HT1080 (cell line): ENCODE data around the gene FOXP4. TPM values are rescaled to one million over a fixed set of nuclear protein-coding genes. Genes with fewer than 3 reads are reported as not detected.

Experiments used
- DNase-seq: peaks from one replicate; pipeline ENCODE4 v3.0.0-alpha.2; 2015; ENCODE audit warnings: low read depth
- total RNA-seq: library from RNA; depleted of rRNA; stranded (reverse); fragments of >200 nt; shearing (Covaris generic); gene quantifications from 2 replicates; pipeline ENCODE4 v1.2.3, GENCODE V29; 2014

Gene FOXP4
- total RNA-seq, 1 experiment from 2014 or later: 10.8 TPM

DNA sequence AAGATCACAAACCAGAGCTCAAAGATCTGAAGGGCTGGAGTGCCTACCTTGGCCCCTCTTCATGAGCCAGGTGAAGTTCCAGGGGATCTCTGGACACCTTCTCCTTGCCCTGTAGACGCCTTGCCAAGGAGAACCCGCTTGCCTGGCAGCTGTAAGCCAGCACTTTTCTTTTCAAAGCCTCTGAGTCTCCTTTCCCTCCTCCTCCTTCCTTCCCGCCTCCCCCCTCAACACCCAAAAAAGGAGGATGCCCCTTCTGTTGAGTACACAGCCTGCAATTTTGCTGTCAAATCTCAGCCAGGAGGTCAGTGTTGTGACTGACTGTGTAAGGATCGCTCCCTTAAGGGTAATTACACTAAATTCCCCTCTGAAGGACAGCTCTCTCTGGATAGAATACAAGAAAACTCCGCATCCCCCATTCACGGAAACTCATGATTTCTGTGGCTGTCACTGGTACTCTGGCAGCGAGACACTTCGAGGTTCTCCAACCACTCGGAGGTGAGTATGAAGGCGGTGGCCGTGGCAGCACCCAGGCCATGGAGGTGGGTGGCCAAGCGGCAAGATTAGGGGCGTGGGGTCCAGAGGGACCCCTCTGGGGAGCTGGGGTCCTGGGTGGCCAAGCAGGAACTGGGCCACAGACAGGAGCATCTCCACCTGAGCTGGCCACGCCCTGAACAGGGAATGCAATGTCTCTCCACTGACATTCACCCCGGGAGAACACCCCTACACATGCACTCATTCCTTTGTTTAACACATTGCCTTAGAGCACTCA lies 23.2 kb upstream of the FOXP4 start:
- no peak for DNase-seq

DNA sequence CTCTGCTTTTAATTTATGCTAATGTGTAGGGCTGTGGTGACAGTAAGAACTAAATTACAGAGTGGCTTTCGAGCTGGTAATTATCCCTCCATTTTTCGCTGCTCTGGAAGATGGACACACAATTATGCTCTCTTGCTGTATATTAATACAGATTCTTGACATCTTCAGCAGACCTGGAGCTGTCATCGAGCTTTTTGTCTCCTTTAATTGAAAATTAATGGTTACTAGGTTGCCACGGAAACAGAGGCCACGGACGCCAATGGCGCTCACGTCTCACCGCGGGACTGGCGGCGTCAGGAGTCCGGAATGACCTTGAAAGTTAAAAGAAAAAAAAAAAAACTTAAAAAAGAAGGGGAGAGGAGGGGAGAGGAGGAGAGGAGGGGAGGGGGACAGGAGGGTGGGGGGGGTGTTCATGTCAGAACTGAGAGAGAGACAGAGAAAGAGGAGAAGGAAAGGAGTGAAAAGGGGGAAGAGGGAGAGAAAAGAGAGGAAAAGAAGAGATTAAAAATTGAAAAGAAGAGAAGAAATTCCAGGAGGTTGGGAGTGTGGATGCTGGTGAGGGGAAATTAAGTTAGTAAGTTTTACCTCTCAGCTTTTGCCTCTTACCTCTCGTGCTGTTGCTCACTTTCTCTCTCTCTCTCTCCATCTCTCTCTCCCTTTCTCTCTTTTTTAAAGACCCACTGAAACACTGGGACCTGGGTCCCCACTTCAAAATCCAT lies 22.1 kb upstream of the FOXP4 start:
- DNase-seq: no peak

DNA sequence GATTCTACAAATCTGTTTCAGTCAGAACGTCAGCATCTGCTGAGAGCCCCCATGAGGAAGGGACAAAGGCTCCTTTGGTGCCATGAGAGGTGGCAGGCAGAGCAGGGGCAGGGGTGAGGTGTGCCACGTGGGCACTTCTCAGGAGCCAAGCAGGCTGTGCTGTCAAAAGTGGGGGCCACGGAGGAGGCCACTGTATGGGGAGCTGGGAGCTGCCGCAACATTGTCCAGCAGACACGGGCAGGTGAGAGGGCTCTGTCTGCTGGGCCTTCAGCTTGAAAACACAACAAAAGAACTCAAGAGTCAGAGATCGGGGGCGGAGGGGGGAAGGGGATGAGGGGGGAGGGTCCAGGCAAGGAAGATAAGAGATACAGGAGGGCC lies 21.6 kb upstream of the FOXP4 start:
- DNase-seq: no peak

DNA sequence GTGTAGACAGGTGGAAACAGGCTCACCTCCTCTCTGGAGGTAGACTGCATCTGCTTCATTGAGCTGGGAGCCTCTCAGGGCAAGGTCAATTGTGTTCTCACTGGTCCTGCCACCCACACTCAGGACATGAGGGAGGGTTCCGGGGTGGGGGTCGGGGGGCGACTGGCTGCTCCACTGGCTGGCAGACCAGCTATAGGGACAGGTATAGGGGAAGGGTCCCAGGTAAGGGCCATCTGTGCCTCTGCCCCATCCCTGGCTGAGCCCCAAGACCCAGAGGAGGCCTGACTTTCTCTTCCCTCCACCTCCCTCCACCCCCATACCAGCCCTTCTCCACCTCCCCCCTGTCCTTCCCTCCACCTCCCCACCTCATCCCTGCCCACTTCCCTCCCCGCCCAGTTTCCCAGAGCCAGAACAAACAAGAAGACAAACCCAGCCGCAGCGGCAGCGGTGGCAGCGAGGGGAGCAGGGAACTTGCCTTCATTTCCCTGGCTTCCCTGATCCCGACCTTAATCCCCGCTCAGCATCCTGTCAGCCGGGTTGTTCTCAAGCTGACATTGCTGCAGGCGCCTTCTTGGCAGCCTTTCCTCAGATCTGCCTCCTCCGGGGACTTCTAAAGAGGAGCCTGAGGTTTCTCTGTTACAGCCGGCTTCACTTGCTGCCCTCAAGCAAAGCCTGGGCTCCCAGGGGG lies 18.3 kb upstream of the FOXP4 start:
- no peak for DNase-seq

DNA sequence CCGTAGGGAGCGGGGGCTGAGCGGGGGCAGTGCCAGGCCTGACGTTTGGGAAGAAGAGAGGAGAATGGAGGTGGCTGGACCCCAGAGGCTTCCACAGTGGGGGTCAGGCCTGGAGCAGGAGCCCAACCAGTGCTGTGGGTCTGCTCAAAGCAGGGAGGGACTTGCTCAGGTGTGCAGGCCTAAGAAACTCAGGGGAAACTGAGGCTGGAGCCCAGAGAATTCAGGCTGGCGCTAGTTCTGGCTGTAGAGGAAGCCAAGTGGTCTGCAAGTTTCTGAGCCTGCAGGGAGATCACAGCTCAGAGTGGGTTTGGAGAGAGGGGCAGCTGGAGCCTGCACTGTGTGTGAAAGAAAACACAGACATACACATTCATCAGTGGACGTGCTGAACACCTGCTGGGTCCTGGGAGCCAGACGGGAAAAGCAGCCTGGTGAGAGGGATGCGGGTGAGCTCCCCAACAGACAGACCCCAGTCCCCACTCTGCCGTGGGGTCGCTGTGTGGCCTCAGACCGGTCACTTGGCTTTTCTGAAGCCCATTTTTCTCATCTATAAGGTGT lies 17.7 kb upstream of the FOXP4 start:
- no peak for DNase-seq

DNA sequence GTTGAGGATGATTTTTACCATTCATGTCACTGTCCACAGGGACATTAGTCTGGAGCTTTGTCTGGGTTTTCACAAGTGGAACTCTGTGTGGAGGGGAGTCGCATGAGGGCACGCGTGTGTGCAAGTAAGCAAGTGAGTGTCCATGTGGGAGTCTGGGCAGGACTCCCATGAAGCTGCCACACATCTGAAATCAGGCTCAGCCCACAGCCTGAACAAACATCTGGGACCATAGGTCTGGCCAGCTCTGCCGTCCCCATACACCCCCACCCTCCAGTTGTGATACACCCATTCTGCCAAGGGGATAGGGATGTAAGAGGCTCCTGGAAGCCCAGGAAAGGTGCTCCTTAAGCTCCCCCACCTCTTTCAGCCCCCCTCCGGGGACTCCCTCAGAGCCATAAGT lies 17.1 kb upstream of the FOXP4 start:
- DNase-seq: no peak

DNA sequence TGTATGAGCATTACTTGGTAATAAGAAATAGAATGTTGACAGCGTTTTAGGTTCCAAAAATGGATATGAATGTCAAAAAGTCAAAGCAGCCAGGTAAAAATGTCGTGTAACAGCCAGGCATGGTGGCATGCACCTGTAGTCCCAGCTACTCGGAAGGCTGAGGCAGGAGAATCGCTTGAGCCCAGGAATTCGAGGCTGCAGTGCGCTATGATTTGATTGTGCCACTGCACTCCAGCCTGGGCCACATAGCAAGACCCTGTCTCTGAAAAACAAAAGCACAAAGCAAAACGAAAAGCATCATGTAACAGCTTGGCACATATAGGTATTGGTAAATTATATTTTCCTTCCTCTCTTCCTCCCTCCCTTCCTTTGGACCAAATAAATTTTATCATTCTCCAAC lies 16.2 kb upstream of the FOXP4 start:
- DNase-seq: no peak

DNA sequence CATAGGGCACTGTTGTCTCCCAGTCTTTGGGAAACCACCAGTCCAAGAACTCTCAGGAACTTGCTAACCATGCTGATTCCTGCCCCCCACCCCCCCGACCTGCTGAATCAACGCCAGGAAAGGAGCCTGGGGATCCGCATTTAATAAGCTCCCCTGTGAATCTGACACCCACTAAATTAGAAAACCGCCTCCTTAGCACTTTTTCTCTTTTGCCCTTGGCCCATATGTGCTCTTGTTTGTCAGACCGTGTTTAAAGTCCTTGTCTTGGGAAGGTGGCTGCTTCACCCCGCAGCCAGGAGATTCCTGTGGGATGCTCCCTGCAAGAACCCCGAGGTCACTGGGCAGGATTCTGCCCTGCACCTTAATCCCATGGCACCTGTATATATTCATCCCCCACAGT lies 15.7 kb upstream of the FOXP4 start:
- no peak for DNase-seq

DNA sequence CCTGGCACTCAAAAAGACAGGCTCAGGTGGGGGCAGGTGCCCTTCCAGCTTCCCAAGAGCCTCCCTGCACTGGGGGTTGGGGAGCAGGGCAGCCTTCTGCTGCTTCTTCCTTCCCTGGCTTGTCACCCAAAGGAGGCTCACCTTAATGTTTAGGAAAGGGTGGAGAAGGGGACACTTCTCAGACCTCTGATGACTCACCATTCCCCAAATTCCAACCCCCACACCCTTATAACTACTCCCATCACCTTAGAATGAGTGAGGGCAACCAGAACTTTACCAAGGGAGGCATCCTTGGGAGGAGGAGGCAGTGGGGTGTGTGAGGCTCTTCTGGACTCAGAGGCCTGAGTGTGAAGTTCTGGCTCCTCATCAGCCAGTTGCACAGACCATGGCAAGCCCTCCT lies 15.2 kb upstream of the FOXP4 start:
- DNase-seq: no peak

DNA sequence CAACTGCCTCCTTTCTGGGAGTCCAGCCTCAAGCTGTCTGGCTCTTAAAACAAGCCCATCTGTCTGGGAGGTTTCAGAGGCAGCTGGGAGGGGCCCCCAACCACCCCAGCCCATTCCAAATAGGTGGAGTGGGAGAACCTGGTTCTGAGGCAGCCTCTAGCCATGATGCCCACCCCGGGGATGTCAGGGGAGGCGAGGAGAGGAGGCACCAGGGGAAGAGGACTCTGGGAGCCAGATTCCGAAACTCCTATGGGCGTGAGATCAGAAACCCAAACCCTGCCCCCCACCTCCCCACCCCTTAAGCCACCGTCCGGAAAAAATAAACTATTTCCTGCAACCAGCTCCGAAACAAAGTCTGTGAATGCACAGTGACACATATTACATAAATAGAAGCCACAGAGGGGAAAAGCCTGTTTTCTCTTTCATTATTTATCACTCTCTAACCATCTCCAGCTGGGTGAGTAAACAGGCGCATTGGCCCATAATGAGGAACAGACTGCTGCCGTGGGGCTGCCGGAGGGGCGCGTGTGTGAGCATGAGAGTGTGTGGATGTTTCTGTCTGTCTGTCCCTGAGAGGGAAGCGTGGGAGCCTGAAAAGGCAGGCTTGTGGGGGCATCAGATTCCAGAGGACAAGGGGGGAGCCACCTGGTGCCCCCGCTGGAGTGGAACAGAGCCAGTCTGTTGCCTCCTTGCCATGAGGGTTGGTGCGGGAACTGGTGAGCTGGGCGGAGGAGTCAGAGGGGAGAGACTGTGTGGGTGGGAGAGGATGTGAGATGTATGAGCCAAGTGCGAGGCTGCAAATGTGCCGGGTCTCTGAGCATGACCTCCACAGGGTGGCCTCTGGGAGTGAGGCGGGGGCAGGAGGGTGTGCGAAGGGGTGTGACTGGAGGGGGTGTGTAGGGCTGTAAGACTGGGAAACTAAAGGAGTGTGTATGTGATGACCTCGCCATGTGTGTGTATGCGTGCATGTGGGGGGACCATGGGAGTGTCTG lies 14.3 kb upstream of the FOXP4 start:
- DNase-seq: no peak

DNA sequence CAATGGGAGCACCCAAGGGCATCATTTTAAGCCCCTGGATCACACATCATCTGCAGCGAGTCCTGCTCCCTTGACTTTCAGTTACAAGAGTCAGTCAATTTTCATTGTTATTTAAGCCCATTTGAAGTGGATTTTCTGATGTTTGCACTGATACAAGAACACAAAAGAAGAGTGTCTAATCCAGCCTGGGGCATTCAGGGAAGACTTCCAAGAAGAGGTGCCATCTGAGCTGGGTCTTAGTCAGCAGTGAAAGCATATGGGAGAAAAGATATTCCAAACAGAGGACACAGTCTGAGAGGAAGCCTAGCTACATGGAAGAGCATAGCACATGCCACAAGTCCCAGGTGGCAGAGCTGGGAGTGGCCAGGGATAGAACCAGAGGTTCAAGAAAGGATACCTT lies 10.4 kb upstream of the FOXP4 start:
- DNase-seq: no peak

DNA sequence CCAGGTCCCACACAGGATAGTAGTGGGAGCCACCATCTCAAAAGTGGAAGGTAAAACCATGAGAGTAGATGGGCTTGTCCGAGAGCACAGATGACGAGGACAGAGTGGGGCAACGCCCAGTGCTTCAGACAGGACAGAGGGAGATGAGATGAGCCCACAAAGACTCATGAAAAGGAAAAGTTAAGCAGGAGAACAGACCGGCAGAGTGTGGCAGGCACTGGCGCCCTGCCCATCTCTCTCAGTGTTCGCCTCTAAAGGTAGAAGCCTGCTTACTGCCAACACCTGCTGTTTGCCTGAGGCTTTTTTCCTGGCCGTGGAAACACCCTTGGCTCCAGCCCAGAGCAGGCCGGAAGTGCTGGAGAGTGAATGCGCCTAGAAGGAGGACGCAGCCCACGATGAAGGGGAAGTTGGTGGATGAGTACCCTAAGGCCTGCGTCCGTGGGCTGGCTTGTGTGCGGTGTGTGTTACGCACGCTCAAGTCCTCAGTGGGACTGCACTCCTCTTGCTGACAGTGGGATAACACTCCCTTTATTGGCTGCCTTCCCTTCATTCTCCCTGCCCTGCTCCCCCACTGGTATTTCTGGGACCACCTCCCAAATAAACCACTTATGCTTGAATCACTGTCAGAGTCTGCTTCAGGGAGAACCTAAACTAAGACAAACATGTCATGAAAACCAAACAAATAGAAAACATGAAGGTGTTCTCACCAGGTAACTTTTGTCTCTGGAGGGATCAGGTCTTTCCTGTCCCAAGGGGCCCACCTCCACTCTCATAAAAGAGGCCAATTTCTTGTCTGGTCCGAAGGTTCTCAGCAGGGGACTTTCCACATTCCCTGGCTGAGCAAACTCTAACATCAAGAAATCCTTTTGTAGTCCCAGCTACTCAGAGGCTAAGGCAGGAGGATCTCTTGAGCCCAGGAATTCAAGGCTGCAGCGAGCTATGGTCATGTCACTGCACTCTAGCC lies 9.1 kb upstream of the FOXP4 start:
- DNase-seq: no peak

DNA sequence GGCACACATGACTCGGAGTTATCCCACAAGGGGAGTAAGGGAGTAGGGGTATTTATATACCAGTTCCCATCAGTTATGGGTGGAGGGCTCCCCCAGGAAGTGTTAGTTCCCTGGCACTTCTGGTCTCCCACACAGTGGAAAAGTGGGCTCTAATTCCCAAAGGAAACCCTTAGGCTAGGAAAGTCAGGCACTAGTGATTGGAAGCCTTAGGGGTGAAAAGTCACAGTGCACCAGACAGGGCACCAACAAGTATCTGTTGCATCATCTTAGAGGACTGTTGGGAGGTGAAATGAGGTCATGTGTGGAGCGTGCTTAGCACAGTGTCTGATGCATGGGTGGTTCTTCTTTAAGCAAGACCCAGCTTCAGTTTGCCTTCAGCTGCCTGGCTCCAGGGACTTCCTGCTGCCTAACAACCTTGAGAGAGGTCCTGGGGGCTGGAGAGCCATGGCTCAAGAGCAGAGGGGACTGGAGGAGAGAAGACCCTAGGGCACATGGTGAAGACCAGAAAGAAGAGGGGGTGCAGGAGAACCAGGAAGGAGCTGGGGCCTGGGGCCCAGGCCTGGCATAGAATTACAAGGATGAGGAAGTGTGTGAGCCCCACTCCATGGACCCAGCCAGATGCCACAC lies 7.5 kb upstream of the FOXP4 start:
- DNase-seq: no peak

DNA sequence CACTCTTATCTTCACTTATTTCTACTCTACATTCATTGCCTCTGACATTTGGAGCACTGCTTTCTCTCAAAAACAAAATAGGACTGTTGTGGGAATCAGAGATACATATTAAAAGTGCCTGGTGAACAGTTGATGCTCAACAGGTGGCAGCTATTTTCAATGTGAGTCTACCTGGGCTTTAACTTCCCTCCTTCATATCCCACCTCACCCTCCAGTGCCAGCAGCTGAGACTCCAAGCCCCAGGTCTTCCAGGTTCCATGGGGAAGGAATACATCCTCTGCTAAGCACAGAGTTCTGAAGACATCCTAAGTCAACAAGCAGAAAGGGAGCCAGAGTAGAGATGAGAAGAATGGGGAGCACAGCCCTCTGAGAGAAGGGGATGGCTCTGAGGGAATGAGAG lies 7.0 kb upstream of the FOXP4 start:
- DNase-seq: no peak

DNA sequence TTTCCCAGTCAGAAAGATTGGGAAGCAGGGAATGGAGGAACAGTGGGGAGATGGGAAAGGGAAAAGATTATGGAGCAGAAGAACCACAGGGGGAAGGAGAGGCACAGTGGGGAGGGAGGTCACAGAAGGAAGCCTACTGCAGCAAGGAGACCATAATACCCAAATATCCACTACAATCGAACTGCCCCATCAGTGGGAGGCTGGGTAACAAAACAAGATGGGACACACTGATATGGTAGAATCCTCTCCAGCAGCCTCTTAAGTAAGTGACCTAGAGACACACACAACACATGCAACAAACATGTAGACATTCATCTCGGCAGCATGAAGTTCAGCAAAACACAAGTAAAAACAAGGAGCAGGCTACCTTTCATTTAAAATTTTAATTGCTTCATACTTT lies 4.8 kb upstream of the FOXP4 start:
- DNase-seq: no peak

DNA sequence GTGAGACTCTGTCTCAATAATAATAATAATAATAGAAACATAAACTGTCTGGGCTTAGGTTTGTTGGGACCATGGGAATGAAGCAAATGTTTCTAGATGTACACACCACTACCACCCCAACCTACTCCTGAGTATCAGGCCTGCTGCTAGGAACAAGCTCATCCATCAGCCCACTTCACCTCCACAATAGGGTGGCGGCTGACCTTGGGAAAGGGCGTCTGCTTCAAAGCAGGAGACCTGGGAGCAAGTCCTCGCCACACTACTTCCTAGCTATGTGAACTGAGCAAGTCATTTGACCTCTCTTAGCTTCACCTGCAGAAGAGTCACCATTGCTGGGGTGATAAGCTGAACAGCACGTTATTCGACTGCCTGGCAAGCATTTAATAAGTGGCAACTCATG lies 3.1 kb upstream of the FOXP4 start:
- no peak for DNase-seq

DNA sequence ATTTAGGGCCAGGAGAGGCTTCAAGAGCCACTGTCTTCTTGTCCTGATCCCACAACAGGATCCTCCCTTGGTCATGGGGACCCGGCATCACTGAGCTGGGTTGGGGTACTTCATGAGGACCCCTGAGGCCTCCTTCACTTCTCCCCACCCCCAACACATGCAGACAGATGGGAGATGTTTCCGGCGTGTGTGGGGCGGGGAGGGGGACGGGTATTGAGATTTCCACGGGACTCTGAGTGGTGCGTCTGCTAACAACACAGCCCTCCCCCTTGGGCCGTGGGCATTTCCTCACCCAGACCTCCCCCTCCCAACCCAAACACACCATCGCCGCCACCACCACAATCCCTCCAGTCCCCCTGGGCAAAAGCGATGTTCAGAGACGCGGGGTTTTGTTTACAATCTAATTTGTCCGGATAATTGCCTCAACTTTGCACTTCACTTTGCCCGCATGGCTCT lies 906 bp upstream of the FOXP4 start:
- no peak for DNase-seq

DNA sequence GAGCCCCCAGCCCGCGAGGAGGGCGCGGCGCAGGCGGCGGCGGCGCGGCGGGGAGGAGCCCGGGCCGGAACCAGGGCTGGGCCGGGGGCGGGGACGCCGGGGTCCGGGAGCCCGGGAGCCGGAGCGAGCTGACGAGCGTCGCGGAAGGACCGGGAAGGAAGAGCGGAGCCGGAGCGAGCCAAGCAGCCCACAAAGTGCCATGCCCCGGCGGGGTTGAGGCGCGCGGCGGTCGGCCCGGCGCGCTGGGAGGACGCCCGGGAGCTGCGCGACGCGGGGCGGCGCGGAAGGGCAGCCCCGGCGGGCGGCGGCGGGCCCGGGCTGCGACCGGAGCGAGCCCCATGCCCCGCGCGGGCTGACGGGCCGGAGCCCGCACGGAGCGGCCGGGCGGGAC lies 289 bp downstream of the FOXP4 start:
- no peak for DNase-seq
